Lung microvascular endothelial cell (primary cell): ENCODE data around the gene RALGPS2. TPM values are rescaled to one million over a fixed set of nuclear protein-coding genes. Genes with fewer than 3 reads are reported as not detected.

Experiments used
- DNase-seq, 2 donors: peaks; one replicate each; pipeline versions ENCODE4 v3.0.0 to v3.0.0-alpha.2; 2010; ENCODE audit warnings: low read depth in 2 of 2
- total RNA-seq: library from RNA; depleted of rRNA; stranded (reverse); fragments of >200 nt; gene quantifications from 2 replicates; pipeline ENCODE4 v1.2.1, GENCODE V29; 2014

RALGPS2 gene
- total RNA-seq, result 17.9 and 19.4 TPM in 2 replicates

GRCh38 chr1:178724728-178725465 lies at the start of gene RALGPS2:
TSS of gene RALGPS2 (plus strand) at chr1:178725244. CDS start at chr1:178776765, 51,521 bp downstream.
- DNase-seq, result peak; percentile 83 to 89

- DNase-seq, result no peak
Observed at GRCh38 chr1:178679237-178679636, 45.8 kb upstream of the RALGPS2 start.

- peak; percentile 61 to 77 for DNase-seq
Observed at GRCh38 chr1:178682429-178682828, 42.6 kb upstream of the RALGPS2 start.

- DNase-seq, result peak; percentile 16 to 79
Observed at GRCh38 chr1:178682886-178683285, 42.2 kb upstream of the RALGPS2 start.

GRCh38 chr1:178683291-178683690 lies 41.8 kb upstream of the RALGPS2 start:
- no peak for DNase-seq

- DNase-seq, result no peak
Observed at GRCh38 chr1:178684111-178684510, 40.9 kb upstream of the RALGPS2 start.

- DNase-seq, result peak; percentile 90 to 94
Observed at GRCh38 chr1:178684542-178685000, 40.5 kb upstream of the RALGPS2 start.

GRCh38 chr1:178686407-178686806 lies 38.6 kb upstream of the RALGPS2 start:
- peak in 1 of 2 donors; percentile 6 for DNase-seq

- peak in 1 of 2 donors; percentile 39 for DNase-seq
Observed at GRCh38 chr1:178688244-178688643, 36.8 kb upstream of the RALGPS2 start.

- no peak for DNase-seq
Observed at GRCh38 chr1:178689769-178690168, 35.3 kb upstream of the RALGPS2 start.

GRCh38 chr1:178690496-178690895 lies 34.5 kb upstream of the RALGPS2 start:
- DNase-seq, result no peak

- DNase-seq, result no peak
Observed at GRCh38 chr1:178692564-178693327, 32.3 kb upstream of the RALGPS2 start.

- peak; percentile 11 to 23 for DNase-seq
Observed at GRCh38 chr1:178693366-178693765, 31.7 kb upstream of the RALGPS2 start.

GRCh38 chr1:178694923-178695525 lies 30.0 kb upstream of the RALGPS2 start:
- DNase-seq, result no peak

- DNase-seq, result no peak
Observed at GRCh38 chr1:178702146-178702545, 22.9 kb upstream of the RALGPS2 start.

- DNase-seq, result no peak
Observed at GRCh38 chr1:178704833-178705232, 20.2 kb upstream of the RALGPS2 start.

- no peak for DNase-seq
Observed at GRCh38 chr1:178706432-178706831, 18.6 kb upstream of the RALGPS2 start.

- DNase-seq, result no peak
Observed at GRCh38 chr1:178713259-178713658, 11.8 kb upstream of the RALGPS2 start.

GRCh38 chr1:178714453-178714852 lies 10.6 kb upstream of the RALGPS2 start:
- no peak for DNase-seq

- no peak for DNase-seq
Observed at GRCh38 chr1:178716111-178716510, 8.9 kb upstream of the RALGPS2 start.

- no peak for DNase-seq
Observed at GRCh38 chr1:178718520-178718919, 6.5 kb upstream of the RALGPS2 start.

GRCh38 chr1:178723546-178723945 lies 1.5 kb upstream of the RALGPS2 start:
- DNase-seq, result peak in 1 of 2 donors; percentile 77
